Stimulated activated CD8-positive, alpha-beta memory T cell treated with anti-CD3 and anti-CD28 coated beads, Interleukin-7, amount 100 ng/mL, for 1 hour (primary cell): Measurements from ENCODE around the gene ATR.
"Not testable (repeated sequence)": the region's sequence is repeated elsewhere in the genome, so short reads cannot be mapped to it uniquely, and the experiment has no call there.

Experiments used
- DNase-seq, 2 donors: peaks; one replicate each; pipeline ENCODE4 v3.0.0-alpha.2; 2020; ENCODE audit warnings: low read depth in 2 of 2

Gene ATR

DNA sequence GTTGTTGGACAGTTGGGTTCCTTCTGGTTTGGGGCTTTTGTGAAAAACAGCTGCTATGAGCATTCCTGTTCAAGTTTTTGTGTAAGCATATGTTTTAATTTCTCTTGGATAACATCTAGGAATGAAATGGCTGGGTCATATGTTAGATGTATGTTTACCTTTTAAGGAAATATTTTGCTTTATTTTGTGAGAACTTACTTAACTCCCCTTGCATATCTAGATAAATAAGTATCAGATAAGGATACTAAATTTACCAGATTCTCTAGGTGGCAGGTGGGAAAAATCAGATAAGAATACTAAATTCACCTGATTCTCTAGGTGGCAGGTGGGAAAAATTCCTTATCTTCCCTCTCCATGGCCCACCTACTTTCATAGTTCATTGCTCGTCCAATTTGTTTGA, 16.6 kb upstream of the ATR start:
- no peak for DNase-seq

GRCh38 chr3:142592268-142592667, 13.7 kb upstream of the ATR start:
- not testable (repeated sequence) for DNase-seq

DNA sequence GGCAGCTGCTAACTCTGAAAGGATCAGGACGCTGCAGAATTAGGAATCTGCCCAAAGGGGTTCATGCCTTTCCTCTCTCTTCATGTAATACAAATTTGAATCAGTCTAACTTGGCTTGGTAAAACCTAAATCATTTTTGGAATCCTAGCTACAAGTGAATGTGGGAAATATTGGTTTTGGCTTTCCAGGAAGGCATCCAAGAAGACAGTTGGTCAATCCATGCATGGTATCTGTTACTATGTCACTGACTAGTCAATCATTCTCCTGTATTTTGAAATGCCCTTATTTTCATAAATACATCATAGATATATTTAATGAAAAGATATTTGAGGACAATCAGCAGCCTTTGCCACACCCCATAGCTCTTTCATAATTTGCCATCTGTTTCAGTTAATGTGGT, 10.2 kb upstream of the ATR start:
- DNase-seq, result no peak

- DNase-seq, result no peak
Measured at GRCh38 chr3:142586803-142587406, 8.4 kb upstream of the ATR start.

DNA sequence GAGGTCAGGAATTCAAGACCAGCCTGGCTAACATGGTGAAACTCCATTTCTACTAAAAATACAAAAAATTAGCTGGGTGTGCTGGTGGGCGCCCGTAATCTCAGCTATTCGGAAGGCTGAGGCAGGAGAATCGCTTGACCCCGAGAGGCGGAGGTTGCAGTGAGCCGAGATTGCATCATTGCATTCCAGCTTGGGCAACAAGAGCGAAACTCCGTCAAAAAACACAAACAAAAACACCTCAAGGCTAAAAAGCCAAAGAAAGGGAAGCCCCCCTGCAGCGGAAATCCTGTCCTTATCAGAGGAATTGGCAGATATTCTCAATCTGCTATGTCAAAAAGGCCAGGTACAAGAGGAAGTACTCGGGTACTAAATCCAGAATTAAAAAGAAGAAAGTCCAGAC, 2.5 kb upstream of the ATR start:
- not testable (repeated sequence) for DNase-seq

DNA sequence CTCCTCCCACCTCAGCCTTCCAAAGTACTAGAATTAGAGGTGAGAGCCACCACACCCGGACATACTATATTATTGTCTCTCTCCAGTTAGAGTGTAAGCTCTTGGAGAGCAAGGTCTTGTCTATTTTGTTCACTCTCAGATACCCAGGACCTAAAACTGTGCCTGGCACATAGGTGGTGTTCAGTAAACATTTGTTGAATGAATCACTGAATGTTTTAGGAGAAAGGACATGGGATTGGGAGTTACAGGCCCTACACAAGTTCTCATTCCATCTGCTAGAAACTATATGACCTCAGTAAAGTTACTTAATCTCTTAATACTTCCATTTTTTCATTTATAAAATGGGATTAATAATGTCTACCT, 1.5 kb upstream of the ATR start:
- DNase-seq, result no peak

DNA sequence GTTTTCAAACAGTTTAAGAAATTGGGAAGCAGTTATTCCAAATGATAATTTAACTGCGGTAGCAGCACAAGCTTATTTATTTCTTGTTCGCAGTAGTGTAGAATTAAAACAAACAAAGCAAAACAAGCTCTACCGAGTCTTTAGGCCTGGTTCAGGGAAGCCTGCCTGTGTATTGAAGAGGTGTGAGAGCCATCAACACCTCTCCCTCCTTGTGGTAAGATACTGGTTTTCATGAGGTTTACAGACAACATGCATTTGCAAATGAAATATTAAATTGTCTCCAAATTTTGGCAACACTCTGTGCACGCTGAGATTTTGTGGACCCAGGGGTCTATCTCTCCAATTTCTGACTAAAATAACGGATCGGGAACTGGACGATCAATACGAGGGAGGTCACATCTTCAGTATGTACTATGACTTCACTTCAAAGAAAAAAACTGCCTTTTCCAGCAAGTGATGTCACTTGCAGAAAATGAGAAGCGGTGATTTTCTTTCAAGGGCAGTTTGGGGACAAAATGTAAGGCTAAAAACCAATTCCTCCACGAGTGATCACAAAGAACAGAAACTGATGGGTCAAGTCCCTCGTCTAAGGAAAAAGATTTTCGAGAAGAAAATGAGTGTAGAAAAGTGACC, 721 bp downstream of the ATR start:
- no peak for DNase-seq

GRCh38 chr3:142576792-142577191, 1.7 kb downstream of the ATR start:
- no peak for DNase-seq

- no peak for DNase-seq
Measured at GRCh38 chr3:142574665-142575064, 3.9 kb downstream of the ATR start.

- not testable (repeated sequence) for DNase-seq
Measured at GRCh38 chr3:142574223-142574622, 4.3 kb downstream of the ATR start.

- DNase-seq, result not testable (repeated sequence)
Measured at GRCh38 chr3:142569422-142569821, 9.1 kb downstream of the ATR start.

GRCh38 chr3:142568393-142569017, 10.0 kb downstream of the ATR start:
- no peak for DNase-seq

GRCh38 chr3:142566096-142566495, 12.4 kb downstream of the ATR start:
- DNase-seq, result no peak

DNA sequence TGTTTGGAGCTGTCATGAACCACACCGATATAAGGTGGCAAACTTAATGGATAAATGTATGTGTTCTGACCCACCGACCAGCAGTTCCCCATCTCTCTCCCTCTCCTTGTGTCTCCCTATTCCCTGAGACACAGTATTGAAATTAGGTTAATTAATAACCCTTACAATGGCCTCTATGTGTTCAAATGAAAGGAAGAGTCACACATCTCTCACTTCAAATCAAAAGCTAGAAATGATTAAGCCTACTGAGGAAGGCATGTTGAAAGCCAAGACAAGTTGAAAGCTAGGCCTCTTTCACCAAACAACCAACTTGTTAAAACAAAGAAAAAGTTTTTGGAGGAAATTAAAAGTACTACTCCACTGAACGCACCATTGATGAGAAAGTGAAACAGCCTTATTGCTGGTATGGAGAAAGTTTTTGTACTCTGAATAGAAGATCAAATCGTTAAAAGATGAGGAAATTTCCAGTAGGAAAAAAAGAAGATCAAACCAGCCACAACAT, 15.0 kb downstream of the ATR start:
- DNase-seq, result no peak

- no peak for DNase-seq
Measured at GRCh38 chr3:142560118-142560517, 18.4 kb downstream of the ATR start.

- no peak for DNase-seq
Measured at GRCh38 chr3:142553741-142554140, 24.8 kb downstream of the ATR start.

DNA sequence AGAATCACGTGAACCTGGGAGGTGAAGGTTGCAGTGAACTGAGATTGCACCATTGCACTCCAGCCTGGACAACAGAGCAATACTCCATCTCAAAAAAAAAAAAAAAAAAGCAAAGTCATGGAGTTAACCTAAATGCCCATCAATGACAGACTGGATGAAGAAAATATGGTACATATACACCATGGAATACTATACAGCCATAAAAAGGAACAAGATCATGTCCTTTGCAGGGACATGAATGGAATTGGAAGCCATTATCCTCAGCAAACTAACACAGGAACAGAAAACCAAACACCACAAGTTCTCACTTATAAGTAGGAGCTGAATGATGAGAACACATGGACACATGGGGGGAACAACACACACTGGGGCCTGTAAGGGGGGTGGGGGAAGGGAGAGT, 26.0 kb downstream of the ATR start:
- DNase-seq, result not testable (repeated sequence)

GRCh38 chr3:142549986-142550385, 28.5 kb downstream of the ATR start:
- DNase-seq, result no peak

GRCh38 chr3:142543307-142543706, 35.2 kb downstream of the ATR start:
- no peak for DNase-seq

DNA sequence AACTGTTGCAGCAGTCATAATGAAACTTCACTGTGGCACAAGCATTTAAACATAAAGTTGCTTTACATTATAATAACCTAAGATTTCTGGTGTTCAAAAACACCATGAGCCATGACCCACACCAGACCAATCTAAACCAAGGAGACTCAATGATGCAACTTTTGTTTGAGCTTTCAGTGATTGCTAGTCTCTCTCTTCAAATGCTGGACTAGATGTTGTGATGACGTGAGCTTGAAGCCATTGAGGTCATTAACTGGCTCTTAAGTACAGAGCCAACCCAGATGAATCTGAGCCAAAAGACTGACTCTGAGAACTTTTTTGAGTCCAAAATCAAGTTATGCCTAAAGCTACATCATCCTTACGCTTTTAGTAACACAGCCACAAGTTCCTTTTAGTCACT, 36.5 kb downstream of the ATR start:
- no peak for DNase-seq

DNA sequence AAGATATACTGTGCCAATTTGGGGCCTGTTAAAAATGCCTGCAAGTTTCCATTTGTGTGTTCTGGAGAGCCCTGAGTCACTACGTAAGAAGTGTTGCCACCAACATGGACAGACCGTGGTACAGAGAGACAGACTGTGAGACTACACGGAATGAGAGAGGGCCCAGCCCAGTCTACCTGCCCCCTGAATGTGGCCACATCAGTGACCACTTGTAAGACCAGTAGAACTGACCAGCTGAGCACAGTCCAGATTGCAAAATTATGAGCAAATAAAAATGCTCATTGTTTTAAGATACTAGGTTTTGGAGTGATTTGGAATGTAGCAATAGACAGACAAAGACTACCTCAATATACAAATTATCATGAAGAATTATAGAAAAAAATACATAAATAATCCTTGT, 42.0 kb downstream of the ATR start:
- no peak for DNase-seq

GRCh38 chr3:142534543-142534942, 44.0 kb downstream of the ATR start:
- DNase-seq, result no peak

- DNase-seq, result no peak
Measured at GRCh38 chr3:142530296-142530695, 48.2 kb downstream of the ATR start.
